MM.1S (cell line): ENCODE measurements around the gene CD38.

Source experiments
- DNase-seq: peaks from one replicate; pipeline ENCODE4 v3.0.0-alpha.2; 2015
- H2AFZ ChIP-seq: fragments of 300-600 bp; sonication (generic); 2 replicates; pipeline ENCODE4 v1.6.0; 2016; ENCODE audit warnings: antibody characterized with exemption, low read length
- H3F3A ChIP-seq: fragments of 300-600 bp; sonication (generic); 2 replicates; pipeline ENCODE4 v1.6.1; 2016; ENCODE audit warnings: mild to moderate bottlenecking, antibody characterized with exemption, low read length, moderate library complexity, mixed read lengths; ENCODE audit not compliant: insufficient read depth
- H3K27ac ChIP-seq: fragments of 300-600 bp; sonication (generic); 2 replicates; pipeline ENCODE4 v1.5.1; 2016; ENCODE audit warnings: mild to moderate bottlenecking, low read length
- H3K27me3 ChIP-seq: fragments of 300-600 bp; sonication (generic); replicated peaks from 2 replicates; pipeline ENCODE4 v1.6.0; 2016; ENCODE audit warnings: low read length; ENCODE audit not compliant: insufficient read depth
- H3K36me3 ChIP-seq: fragments of 300-600 bp; sonication (generic); replicated peaks from 2 replicates; pipeline ENCODE4 v1.6.1; 2016; ENCODE audit warnings: mild to moderate bottlenecking, low read length, mixed read lengths; ENCODE audit not compliant: insufficient read depth
- H3K4me1 ChIP-seq: fragments of 300-600 bp; sonication (generic); 2 replicates; pipeline ENCODE4 v1.6.1; 2016; ENCODE audit warnings: low read length, mixed read lengths
- H3K4me2 ChIP-seq: fragments of 300-600 bp; sonication (generic); 2 replicates; pipeline ENCODE4 v1.6.0; 2016; ENCODE audit warnings: low read depth, low read length
- H3K4me3 ChIP-seq: fragments of 300-600 bp; sonication (generic); 2 replicates; pipeline ENCODE4 v1.5.1; 2016; ENCODE audit warnings: low read length, mixed read lengths
- H3K79me2 ChIP-seq: fragments of 300-600 bp; sonication (generic); 2 replicates; pipeline ENCODE4 v1.6.1; 2016; ENCODE audit warnings: mixed run types, low read length, mixed read lengths
- H3K9ac ChIP-seq: fragments of 300-600 bp; sonication (generic); 2 replicates; pipeline ENCODE4 v1.6.1; 2016; ENCODE audit warnings: low read length, mixed read lengths
- H3K9me2 ChIP-seq: fragments of 300-600 bp; sonication (generic); replicated peaks from 2 replicates; pipeline ENCODE4 v1.6.1; 2016; ENCODE audit warnings: mild to moderate bottlenecking, low read length, mixed read lengths; ENCODE audit not compliant: insufficient read depth
- H3K9me3 ChIP-seq: fragments of 300-600 bp; sonication (generic); replicated peaks from 2 replicates; pipeline ENCODE4 v1.6.1; 2016; ENCODE audit warnings: mild to moderate bottlenecking, low read length, mixed read lengths; ENCODE audit not compliant: insufficient read depth
- H4K20me1 ChIP-seq: fragments of 300-600 bp; sonication (generic); 2 replicates; pipeline ENCODE4 v1.6.1; 2016; ENCODE audit warnings: mild to moderate bottlenecking, low read length, moderate library complexity, mixed read lengths; ENCODE audit not compliant: insufficient read depth
- EZH2 ChIP-seq: fragments of 300-600 bp; sonication (generic); optimal IDR thresholded peaks from 2 replicates; pipeline ENCODE3; 2017; ENCODE audit warnings: low read depth, mild to moderate bottlenecking, antibody characterized with exemption, low read length, mixed read lengths
- EZH2phosphoT487 ChIP-seq: fragments of 300-600 bp; sonication (generic); IDR thresholded peaks from 2 replicates; pipeline ENCODE4 v1.6.1; 2018; ENCODE audit warnings: antibody characterized with exemption, low read length
- TF ChIP-seq, protein P1 (sequence below): fragments of 300-600 bp; sonication (generic); IDR thresholded peaks from 2 replicates; pipeline ENCODE4 v1.5.1; 2016; ENCODE audit warnings: antibody characterized with exemption, low read length, mixed read lengths

The CD38 gene

DNA sequence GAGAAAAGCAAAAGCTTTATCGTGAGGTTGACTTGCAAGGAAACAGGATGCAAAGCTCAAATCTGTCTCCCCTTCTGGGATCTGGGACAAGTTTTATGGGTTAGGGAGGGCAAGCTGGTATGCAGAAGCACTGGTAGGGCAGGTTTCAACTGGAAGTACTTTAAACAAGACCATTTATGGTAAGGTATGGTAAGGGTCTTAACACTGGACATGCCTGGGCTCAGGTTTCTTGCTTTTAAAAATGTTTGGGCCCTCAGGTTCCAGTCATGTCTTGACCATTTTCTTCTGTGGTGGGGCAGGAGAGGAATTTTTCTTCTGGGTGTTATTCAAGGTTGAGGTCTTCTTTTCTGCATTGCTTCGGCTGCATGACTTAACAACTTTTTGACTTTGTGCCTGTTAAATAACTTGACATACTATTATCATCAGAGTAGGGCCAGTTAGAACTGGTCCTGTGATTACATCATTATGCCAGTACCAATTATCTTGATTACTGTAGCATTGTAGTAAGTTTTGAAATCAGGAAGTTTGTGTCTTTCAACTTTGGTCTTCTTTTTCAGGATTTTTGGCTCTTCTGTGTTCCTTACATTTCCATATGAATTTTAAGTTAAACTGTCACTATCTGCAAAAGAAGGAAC, 33.7 kb downstream of the CD38 start:
- Histone ChIP-seq H3K9ac (no peak overlapping the region), H3K4me1 (peaks cover 19% of the 10 kb centered on the region), H3F3A (peaks cover 8% of the 10 kb centered on the region; the same call in 1 of the 2 replicates), H3K4me2 (no peak overlapping the region), H3K27ac (no peak overlapping the region), H3K79me2 (0 out of 2 replicates have a peak, but pooled peaks cover 6% of the 10 kb centered on the region), H3K36me3 (no peaks in the 10 kb centered on the region), H2AFZ (no peak overlapping the region), H3K9me2 (no peaks in the 10 kb centered on the region), H3K9me3 (no peaks in the 10 kb centered on the region), H4K20me1 (no peaks in the 10 kb centered on the region), H3K27me3 (no peaks in the 10 kb centered on the region), H3K4me3 (no peak overlapping the region)
- TF ChIP-seq, protein P1, sequence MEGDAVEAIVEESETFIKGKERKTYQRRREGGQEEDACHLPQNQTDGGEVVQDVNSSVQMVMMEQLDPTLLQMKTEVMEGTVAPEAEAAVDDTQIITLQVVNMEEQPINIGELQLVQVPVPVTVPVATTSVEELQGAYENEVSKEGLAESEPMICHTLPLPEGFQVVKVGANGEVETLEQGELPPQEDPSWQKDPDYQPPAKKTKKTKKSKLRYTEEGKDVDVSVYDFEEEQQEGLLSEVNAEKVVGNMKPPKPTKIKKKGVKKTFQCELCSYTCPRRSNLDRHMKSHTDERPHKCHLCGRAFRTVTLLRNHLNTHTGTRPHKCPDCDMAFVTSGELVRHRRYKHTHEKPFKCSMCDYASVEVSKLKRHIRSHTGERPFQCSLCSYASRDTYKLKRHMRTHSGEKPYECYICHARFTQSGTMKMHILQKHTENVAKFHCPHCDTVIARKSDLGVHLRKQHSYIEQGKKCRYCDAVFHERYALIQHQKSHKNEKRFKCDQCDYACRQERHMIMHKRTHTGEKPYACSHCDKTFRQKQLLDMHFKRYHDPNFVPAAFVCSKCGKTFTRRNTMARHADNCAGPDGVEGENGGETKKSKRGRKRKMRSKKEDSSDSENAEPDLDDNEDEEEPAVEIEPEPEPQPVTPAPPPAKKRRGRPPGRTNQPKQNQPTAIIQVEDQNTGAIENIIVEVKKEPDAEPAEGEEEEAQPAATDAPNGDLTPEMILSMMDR: no peak
- no peak for TF ChIP-seq EZH2phosphoT487
- TF ChIP-seq EZH2: no peak
- DNase-seq: no peak

DNA sequence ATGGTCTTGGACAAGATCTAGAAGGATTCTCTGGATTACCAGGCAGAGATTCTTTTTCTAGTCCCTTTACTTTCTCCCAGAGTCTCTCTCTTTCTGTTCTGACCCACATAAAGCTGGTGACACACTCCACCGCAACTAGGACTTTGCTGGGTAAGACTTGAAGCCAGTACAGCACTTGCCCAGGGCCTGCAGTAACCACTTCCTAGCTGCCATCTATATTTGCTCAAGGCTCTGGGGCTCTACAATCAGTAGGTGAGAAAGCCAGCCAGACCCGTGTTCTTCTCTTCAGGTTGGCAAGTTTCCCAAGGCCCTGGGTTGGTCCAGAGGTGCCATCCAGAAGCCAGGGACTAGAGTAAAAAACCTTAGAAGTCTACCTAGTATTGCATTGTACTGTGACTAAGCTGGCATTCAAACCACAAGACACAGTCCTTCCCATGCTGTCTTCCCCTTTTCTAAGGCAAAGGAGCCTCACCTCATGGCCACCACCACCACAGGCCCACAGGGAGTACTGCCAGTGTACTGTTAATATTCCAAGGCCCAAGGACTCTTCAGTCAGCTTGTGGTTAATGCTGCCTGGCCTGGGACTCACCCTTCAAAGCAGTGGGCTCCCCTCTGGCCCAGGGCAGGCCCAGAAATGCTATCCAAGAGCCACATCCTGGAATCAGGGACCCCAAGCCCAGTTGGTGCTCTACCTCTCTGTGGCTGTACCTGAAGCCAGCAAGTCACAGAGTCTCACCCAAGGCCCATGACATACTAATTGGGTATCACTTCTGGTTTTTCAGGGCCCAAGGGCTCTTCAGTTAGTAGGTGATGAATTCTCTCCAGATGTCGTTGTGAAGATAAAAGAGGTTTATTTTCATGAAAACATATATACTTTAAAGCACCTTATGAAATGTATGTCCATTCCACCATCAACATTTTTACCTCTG, 54.7 kb downstream of the CD38 start:
- no peaks in the 10 kb centered on the region for H3K79me2 ChIP-seq
- H3K27ac ChIP-seq: no peak overlapping the region
- no peak overlapping the region for H3K4me2 ChIP-seq
- H3K9me3 ChIP-seq: no peaks in the 10 kb centered on the region
- no peak overlapping the region for H2AFZ ChIP-seq
- H3F3A ChIP-seq: no peaks in the 10 kb centered on the region
- H3K27me3 ChIP-seq: no peaks in the 10 kb centered on the region
- H3K9ac ChIP-seq: no peak overlapping the region
- H3K4me1 ChIP-seq: no peaks in the 10 kb centered on the region
- H3K9me2 ChIP-seq: no peaks in the 10 kb centered on the region
- H4K20me1 ChIP-seq: no peaks in the 10 kb centered on the region
- H3K4me3 ChIP-seq: no peak overlapping the region
- no peaks in the 10 kb centered on the region for H3K36me3 ChIP-seq
- TF ChIP-seq EZH2: no peak
- TF ChIP-seq, protein P1: no peak
- TF ChIP-seq EZH2phosphoT487: no peak
- no peak for DNase-seq

DNA sequence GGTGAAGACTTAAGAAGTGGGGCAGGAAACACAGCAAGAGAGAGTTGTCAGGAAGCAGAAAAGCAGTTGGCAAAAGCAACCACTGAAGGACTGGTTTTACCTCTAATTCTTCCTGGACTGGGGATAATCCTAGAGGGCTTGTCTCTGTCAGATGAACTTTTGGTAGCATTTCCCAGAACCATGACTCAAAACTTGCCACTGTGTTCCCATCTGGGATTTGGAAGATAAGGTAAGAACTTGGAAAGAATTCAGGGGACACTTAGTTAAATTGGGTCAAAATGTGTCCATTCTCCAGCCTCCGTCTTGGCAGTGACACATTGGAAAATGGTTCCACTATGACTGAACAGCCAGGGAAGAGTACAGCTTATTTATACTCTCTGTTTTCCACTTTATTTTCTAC, 55.7 kb downstream of the CD38 start:
- H3K36me3 ChIP-seq: no peaks in the 10 kb centered on the region
- H4K20me1 ChIP-seq: no peaks in the 10 kb centered on the region
- H3K9me2 ChIP-seq: no peaks in the 10 kb centered on the region
- H3K4me3 ChIP-seq: no peak overlapping the region
- DNase-seq: no peak
- H3K4me2 ChIP-seq: no peak overlapping the region
- no peaks in the 10 kb centered on the region for H3K79me2 ChIP-seq
- no peak overlapping the region for H3K27ac ChIP-seq
- H3K4me1 ChIP-seq: no peaks in the 10 kb centered on the region
- H3K27me3 ChIP-seq: no peaks in the 10 kb centered on the region
- no peaks in the 10 kb centered on the region for H3K9me3 ChIP-seq
- no peaks in the 10 kb centered on the region for H3F3A ChIP-seq
- H3K9ac ChIP-seq: no peak overlapping the region
- no peak overlapping the region for H2AFZ ChIP-seq
- TF ChIP-seq, protein P1: no peak
- TF ChIP-seq EZH2 (no peak), EZH2phosphoT487 (no peak)
